HK-2 (cell line): ENCODE results near the gene RAN.
"Not testable (repeated sequence)": the region's sequence is repeated elsewhere in the genome, so short reads cannot be mapped to it uniquely, and the experiment has no call there.

Source experiments
- DNase-seq: peaks from one replicate; pipeline ENCODE4 v3.0.0-alpha.2; 2018; ENCODE audit not compliant: unreplicated experiment

Gene RAN

DNA sequence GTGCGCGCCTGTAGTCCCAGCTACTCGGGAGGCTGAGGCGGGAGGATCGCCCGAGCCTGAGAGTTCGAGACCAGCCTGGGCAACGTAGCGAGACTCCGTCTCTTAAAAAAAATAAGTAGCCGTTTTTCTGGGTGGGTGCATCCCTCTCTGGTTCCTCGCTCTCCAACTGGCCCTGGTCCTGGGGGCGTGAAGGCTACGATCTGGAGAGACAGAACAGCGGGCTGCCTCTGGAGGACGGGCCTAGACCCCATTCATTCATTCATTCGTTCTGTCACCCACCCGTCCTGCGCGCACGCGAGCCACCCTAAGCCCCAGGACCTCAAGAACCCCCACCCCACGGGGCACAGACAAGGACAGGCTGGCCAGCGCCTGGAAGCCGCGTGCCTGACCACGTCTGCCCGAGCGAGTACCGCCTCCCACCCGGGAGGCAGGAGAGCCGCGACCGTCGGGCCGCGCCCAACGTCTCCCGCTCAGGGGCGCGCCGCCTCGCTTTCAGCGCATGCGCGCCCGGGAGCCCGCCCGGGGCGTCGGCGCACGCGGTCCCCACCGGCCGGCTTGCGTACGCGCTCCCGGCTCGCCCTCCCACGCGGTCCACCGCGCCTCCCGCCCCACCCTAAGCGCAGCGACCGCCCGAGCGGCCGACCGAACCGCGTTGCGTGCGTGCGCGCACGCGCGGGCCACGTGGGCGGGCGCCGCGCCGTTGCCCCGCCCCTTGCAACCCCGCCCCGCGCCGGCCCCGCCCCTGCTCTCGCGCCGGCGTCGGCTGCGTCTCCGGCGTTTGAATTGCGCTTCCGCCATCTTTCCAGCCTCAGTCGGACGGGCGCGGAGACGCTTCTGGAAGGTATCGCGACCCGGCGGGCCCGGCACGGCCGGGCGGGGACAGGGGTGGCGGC lies at the start of gene RAN:
TSS of gene RAN (plus strand) at position 781 of the 893 bp plus-strand sequence. CDS start 528 bp downstream, outside the sequence.
- DNase-seq, result peak; percentile 93

DNA sequence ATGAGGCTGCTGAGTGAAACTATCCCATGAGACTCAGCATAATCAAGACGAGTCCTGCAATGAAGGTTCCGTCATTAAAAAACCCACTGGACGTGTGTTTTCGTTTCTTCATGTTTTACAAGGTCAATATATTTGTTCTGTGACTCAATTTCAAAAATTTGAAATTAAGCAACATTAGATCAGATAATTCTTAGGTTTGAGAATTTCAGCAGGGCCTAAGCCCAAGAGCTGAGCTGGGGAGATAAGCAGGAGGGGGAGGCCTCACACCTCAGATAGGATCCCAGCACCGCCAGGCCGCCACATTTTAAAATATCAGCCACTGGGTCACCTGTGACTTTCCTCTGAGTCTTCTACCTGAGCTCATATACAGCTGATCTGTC lies 46.1 kb upstream of the RAN start:
- DNase-seq, result no peak

DNA sequence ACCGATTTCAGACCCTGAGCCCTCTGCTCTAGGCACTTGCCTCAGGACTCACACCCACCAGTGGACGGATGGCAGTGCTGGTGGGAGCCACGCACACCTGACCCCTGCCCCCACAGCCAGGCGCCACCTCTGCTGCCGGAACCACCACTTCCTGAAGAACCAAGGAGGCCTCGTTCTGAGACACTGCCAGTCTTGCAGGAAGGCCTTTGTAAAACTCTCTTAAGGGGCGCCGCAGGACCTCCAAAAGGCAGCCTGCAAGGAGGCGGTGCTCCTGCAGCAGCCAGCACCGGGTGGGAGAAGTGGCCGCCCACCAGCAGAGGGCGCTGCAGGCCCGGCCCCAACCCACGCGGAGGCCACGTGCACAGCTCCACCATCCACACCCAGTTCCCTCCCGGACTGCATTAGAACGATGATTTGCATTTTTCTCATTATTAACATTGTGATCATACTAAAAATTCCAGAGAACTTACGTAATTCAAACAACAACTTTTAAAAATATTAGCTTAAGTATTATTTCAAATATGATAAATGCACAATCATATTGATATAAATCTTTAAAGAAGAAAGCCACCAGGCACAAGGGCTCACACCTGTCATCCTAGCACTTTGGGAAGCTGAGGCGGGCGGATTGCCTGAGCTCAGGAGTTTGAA lies 45.6 kb upstream of the RAN start:
- DNase-seq, result peak; percentile 45

DNA sequence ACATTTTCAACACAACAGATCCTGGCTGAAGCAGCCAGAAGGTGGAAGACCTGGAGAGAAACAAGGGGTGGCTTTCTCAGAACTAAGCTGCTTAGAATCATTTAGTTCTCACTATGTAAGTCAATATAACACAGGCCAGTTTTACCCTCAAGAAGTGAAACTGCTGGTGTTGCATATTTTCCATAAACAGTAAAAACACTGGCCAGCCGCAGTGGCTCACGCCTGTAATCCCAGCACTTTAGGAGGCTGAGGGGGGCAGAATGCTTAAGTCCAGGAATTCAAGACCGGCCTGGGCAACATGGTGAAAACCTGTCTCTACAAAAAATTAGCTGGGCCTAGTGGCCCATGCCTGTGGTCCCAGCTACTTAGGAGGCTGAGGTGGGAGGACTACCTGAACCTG lies 44.4 kb upstream of the RAN start:
- DNase-seq, result no peak

DNA sequence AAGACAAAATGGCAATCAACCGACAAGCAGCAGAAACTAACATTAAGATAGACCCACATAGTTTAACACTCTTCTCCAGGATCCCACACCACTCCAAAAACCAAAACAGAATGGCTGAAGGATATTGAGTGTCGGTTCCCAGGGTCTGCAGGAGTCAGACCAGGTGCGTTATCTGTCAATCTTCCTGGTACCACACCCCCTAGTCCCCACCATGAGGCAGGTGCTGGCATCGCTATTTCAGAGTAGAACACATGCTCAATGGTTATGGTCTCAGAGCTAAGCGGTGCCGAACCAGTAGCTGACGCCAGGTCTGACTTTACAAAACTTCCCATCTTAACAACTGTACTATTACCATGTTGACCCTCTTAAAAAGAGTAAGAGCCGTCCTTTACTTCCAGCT lies 43.0 kb upstream of the RAN start:
- no peak for DNase-seq

DNA sequence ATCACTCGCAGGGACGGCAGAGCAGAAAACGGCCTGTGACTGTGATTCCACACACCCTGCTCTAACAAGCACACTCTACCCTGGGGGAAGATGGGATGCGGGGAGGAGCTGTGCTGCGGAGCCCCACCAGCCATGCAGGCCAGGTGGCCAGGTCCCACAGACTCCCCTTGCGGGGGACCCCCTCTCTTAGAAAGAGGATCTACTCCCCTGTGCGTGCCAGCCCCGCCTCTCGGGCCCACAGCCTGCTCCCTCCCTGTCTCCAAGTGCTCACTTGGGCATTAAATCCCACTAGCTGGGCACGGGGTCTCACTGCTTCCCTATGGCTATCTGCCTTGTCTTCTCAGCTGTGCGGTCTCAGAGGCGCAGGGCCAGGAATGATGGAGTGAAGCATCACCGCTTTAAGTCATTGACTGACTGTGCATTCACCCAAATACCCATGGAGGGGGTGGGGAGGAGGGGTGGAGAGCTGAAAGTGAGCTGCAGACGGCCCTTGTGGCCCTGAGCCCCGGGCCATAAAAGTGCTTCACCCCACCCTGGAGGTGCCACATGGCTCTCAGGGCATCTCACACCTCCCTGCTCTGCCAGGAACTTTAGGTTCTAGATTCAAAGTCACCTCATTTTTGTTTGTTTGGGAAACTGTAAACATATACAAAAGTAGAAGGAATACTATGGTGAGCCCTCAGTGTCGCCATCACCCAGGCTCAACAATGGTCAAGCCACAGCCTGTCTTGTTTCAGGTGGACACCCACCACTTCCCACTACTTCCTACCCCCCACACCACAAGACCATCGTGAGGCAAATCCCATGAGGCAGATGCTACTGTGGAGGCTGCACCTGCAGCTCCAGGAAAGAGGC lies 42.2 kb upstream of the RAN start:
- no peak for DNase-seq

DNA sequence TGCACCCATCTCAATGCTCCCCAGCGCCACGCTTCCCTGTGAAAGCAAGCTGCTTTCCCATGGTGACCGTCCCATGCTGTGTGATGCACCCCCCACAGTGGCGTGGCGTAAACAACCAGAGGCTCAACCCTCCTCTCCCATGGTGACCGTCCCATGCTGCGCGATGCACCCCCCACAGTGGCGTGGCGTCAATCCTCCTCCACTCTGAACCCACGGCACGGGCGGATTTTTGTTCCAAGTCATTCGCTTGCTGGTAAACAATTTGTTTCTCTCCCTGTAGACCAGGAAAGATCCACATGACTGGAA lies 41.7 kb upstream of the RAN start:
- no peak for DNase-seq

DNA sequence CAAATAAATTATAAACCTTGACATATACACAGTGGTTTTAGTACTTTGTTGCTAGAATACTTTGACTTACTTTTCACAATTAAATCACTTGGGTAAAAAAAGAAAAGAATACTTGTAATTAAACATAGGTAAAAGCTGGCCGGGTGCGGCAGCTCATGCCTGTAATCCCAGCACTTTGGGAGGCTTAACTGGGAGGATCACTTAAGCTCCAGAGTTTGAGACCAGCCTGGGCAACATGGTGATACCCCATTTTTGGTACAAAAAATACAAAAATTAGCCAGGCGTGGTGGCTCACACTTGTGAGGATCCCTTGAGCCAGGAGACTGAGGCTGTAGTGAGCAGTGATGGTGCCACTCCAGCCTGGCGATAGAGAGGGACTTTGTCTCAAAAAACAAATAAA lies 40.6 kb upstream of the RAN start:
- no peak for DNase-seq

DNA sequence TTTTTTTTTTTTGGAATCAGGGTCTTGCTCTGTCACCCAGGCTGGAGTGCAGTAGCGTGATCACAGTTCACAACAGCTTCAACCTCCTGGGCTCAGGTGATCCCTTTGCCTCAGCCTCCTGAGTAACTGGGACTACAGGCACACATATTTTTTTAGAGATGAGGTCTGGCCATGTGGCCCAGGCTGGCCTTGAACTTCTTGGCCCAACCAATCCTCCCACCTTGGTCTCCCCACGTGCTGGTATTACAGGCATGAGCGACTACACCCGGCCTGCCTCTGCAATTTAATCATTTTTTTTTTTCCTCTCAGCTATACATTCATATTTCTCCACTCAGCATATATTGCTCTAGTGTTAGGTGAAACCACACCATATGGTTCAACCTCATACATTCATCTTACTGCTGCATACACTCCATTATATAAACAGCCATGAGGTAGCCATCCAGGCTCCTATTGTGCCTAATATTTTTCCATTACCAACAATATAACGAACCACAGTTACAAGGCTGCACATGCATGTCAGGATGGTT lies 39.9 kb upstream of the RAN start:
- DNase-seq, result no peak

DNA sequence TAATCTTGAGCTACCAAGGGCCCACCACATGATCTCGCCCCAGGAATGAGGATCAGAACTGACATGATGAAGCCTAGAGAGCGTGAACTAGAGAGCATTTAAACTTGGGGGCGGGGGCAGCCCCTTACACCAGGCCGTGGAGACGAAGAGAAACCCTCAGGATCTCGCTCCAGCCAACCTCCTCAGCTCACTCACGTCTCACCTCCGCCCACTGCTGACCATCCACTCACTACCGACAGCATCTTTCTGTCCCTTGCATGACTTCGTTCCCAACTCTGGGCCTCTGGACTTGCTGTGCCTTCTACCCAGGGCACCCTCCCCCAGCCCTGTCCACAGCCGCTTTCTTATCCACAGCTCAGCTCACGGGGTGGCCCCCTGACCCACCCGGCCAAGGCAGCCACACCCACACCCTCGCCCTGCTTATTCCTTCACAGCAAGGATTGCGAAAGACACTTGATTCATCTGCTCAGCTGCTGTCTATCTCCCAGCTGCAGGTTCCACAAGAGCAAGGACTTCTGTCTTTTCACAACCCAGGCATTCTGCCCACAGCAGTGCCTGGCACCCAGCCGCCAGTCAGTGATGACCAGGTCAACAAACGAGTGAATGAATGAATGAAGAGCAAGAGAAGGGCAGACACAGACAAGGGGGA lies 39.2 kb upstream of the RAN start:
- DNase-seq, result no peak

DNA sequence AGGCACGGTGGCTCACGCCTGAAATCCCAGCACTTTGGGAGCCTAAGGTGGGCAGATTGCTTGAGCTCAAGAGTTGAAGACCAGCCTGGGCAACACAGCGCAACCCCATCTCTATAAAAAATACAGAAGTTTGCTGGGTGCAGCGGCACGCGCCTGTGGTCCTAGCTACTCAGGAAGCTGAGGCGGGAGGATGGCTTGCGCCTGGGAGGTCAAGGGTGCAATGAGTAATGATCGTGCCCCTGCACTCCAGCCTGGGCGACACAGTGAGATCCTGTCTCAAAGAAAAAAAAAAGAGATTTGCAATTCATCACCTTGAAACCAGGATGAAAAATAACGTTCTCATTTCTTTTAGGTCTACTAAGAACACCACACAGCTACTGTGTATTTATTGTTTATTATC lies 36.9 kb upstream of the RAN start:
- no peak for DNase-seq

DNA sequence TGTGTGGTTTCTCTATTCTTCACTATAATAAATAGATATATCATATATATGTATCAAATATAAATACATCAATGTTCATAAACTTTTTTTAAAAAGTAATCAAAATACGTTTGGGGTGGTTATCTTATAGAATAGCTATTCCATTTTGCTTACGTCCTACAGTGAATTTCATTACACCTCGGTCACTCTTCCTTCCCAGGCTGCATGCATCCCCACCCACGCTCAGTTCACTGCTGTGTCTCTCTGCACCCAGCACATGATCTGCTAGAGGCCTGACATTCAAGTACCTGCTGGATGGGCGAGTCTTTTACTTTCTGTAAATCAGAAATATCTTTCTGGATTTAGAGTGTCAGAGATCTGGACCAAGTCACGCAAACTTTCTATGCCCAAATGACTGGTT lies 36.4 kb upstream of the RAN start:
- no peak for DNase-seq

DNA sequence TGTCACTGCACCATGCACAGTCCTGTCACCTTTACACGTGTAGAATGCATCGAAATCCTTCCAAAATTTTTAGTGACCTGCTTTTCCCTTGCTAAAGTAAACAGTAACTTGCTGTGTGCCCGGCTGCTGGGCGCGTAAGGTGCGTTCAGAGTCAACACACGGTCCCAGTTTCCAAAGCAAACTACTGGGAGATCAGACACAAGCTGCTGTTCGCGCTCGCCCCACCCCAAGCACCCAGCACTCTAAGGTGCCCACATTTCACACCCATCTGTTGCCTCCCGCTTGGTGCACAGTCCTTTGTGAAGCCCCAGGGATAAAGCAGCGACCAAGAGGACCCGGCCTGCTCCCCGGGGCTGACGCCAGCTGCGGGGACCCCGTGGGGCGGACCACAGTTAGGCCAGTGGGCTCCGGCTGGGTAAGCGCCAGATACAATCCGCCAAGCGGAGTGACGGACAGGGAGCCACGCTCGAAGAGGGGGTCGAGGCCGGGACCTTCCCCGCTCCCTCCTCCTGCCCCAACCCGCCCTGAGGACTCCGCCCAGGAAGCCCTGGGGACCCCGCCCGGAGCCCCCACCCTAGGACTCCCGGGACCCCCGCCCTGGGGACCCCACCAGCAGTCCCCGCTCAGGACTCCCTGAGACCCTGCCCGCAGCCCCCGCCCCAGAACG lies 33.4 kb upstream of the RAN start:
- peak; percentile 40 for DNase-seq

DNA sequence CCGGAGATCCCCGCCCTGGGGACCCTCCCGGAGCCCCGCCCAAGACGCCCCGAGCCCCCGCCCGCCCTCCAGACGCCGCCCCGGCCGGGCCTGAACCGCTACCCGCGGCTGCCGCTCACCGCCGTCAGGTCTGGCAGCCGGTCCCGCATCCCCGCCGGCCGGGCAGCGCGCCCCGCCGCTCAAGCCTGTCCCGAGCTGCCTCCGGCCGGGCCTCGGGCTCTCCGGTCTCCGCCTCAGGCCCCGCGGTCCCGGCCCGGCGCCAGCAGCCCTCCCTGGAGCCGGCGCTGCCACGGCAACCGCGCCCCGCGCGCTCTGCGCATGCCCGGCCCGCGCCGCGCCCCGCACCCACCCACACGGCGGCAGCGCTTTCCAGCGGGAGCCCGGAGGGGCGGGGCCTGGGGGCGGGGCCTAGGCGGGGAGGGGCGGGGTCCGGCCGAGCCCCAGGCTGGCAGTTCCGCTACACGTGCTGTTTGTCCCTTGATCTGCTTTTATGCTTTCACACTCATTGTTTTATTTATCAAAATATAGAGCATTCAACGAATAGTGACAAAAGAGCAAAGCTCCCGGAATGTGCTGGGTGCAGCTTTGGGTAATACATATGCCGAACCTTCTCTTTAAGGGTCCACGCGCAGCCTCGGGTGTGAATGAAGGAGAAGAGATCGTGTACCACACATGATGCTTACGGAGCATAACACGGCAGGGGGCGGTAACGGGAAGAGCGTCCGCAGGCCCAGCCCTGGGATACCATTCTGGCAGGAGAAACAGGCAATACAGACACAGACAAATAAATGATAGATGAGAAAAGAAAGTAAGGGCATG lies 32.7 kb upstream of the RAN start, which contains the start of gene STX2:
TSS of gene STX2 (minus strand) at position 300 of the 819 bp plus-strand sequence. CDS start at position 149, 151 bp downstream.
- peak; percentile 87 for DNase-seq

DNA sequence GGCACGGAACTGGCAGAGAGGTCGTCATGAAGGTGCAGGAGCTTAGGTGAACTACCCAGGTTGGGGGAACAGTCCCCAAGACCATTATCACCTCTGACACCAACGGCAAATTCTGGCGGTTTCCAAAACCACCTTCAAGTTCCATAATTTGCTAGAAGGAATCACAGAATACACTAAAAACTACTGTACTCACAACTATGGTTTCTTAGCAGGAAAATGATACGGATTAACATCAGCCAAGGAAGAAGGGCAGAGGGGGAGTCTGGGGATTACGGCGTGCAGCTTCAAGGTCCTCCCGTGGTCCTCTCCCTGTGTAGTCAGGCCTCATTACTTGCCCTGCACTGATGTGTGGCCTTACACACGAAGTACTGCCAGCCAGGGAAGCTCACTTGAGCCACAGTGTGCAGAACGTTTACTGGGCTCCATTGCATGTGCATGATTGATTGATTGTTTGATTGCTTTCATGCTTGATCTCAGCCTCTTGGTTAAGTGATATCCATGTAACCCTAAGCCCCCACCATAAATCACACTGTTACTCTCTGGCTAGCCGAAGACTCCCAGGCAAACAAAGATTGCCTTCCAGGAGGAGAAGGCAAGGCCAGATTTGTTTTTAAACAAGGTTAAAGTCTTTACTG lies 32.0 kb upstream of the RAN start:
- no peak for DNase-seq

DNA sequence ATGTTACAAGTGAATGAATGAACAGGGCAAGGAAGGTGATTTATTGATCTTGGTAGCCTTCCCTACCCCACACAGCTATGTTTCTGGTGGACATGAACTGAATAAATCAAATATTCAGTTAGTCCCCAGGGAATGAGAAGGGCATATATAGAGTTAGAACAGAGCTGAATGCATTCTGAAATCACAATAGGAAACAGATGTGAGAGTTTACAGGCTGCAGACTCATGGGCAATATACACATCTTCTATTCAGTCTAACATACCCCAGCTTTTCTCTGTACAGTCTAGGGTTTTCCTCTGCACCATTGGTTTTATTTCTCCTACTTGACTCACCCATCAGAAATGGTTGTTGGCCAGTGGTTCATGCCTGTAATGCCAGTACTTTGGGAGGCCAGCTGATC lies 25.5 kb upstream of the RAN start:
- no peak for DNase-seq

DNA sequence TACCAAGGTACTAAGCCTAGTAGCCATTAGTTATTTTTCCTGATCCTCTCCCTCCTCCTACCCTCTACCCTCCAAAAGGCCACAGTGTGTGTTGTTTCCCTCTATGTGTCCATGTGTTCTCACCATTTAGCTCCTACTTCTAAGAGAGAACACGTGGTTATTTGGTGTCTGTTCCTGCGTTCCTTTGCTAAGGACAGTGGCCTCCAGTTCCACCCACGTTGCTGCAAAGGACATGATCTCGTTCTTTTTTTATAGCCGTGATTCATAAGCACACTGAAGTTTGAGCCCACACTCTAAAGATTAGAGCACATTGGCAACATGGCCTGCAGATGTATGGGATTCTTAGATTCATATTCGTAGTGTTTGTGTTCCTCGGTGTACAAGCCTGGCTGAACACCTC lies 24.8 kb upstream of the RAN start:
- no peak for DNase-seq

DNA sequence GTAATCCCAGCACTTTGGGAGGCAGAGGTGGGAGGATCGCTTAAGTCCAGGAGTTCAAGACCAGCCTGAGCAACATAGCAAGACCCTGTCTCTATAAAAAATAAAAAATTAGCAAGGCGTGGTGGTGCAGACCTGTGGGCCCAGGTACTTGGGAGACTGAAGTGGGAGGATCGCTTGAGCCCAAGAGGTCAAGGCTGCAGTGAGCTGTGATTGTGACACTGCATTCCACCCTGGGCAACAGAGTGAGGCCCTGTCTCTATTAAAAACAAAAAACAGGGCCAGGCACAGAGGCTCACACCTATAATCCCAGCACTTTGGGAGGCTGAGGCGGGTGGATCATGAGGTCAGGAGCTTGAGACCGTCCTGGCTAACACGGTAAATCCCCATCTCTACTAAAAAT lies 23.8 kb upstream of the RAN start:
- not testable (repeated sequence) for DNase-seq

DNA sequence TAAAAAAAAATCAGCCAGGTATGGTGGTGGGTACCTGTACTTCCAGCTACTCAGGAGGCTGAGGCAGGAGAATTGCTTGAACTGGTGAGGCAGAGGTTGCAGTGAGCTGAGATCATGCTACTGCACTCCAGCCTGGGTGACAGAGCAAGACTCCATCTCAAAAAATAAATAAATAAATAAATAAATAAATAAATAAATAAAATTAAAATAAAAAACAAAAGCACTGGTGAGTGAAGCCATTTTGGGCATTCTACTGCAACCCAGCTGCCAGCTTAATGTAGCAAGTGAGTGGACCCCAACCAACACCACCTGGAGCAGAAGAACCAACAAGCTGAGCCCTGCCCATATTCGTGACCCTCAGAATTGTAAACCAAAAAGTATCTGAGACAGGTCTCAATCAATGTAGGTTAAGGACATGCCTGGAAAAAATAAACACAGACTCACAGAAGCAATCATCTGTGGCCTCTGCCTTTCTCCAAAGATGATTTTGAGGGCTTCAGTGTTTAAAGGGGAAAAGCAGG lies 23.0 kb upstream of the RAN start:
- not testable (repeated sequence) for DNase-seq
